ENCODE data around the gene GDF11. TPM values are rescaled to one million over a fixed set of nuclear protein-coding genes. Genes with fewer than 3 reads are reported as not detected.

Gene GDF11
- total RNA-seq, 1 donor from 2014 or later, result 14.2 TPM

DNA sequence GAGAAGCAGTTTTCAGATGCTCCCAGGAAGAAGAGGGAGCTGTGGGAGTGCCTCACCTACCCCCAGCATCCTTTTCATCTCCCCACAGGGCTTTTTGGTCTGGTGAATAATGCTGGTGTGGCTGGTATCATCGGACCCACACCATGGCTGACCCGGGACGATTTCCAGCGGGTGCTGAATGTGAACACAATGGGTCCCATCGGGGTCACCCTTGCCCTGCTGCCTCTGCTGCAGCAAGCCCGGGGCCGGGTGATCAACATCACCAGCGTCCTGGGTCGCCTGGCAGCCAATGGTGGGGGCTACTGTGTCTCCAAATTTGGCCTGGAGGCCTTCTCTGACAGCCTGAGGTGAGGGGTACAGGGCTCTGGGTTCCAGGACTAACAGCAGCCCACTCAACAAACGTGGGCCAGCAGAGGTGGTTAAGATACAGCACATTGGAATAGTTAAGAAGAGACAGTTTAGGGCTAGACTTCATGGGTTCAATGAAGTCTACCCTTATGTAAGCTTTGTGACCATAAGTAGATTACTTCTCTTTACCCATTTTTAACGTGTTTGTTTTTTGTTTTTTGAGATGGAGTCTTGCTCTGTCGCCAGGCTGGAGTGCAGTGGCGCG, 21.2 kb upstream of the GDF11 start:
- Mint-ChIP-seq H3K9me3 (no peaks in the 10 kb centered on the region), H3K27me3 (ENCODE audit: insufficient read depth) (peaks cover 1% of the 10 kb centered on the region), H3K4me1 (ENCODE audit: low read depth) (peaks cover 42% of the 10 kb centered on the region), H3K36me3 (ENCODE audit: low read depth) (peaks cover 17% of the 10 kb centered on the region), H3K4me3 (no peak overlapping the region), H3K27ac (no peak overlapping the region)
- DNase-seq (ENCODE audit: low spot score), result no peak
- intact Hi-C loops (cut with micrococcal nuclease), result no loop called here

DNA sequence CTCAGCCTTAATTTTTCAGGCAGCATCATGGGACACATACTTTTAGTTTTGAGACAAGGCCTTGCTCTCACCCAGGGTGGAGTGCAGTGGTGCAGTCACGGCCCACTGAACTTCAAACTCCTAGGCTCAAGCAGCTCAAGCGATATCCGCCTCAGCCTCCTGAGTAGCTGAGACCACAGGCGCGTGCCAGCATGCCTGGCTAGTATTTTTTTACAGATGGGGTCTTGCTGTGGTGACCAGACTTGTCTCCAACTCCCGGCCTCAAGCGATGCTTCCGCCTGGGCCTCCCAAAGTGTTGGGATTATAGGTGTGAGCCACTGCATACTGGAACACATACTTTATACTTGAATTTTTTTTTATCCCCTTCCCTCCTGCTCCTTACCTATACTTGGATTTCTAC, 20.0 kb upstream of the GDF11 start:
- intact Hi-C loops (cut with micrococcal nuclease), result no loop called here
- H3K4me1 Mint-ChIP-seq (ENCODE audit: low read depth), result peaks cover 41% of the 10 kb centered on the region
- H3K36me3 Mint-ChIP-seq (ENCODE audit: low read depth), result peaks cover 22% of the 10 kb centered on the region
- DNase-seq (ENCODE audit: low spot score), result no peak
- no peak overlapping the region for H3K27ac Mint-ChIP-seq
- H3K27me3 Mint-ChIP-seq (ENCODE audit: insufficient read depth), result peaks cover 1% of the 10 kb centered on the region
- no peaks in the 10 kb centered on the region for H3K9me3 Mint-ChIP-seq
- H3K4me3 Mint-ChIP-seq, result no peak overlapping the region

- peaks cover 22% of the 10 kb centered on the region for H3K36me3 Mint-ChIP-seq (ENCODE audit: low read depth)
- H3K4me3 Mint-ChIP-seq, result no peak overlapping the region
- peaks cover 1% of the 10 kb centered on the region for H3K27me3 Mint-ChIP-seq (ENCODE audit: insufficient read depth)
- no peak for DNase-seq (ENCODE audit: low spot score)
- no peaks in the 10 kb centered on the region for H3K9me3 Mint-ChIP-seq
- intact Hi-C loops (cut with micrococcal nuclease), result loop anchor here (1.0 kb wide), 1 partner anchor 14 kb away; no protein-coding TSS in a partner anchor
- peaks cover 33% of the 10 kb centered on the region for H3K4me1 Mint-ChIP-seq (ENCODE audit: low read depth)
- H3K27ac Mint-ChIP-seq, result no peak overlapping the region
Observed at GRCh38 chr12:55723516-55724225, 19.3 kb upstream of the GDF11 start.

DNA sequence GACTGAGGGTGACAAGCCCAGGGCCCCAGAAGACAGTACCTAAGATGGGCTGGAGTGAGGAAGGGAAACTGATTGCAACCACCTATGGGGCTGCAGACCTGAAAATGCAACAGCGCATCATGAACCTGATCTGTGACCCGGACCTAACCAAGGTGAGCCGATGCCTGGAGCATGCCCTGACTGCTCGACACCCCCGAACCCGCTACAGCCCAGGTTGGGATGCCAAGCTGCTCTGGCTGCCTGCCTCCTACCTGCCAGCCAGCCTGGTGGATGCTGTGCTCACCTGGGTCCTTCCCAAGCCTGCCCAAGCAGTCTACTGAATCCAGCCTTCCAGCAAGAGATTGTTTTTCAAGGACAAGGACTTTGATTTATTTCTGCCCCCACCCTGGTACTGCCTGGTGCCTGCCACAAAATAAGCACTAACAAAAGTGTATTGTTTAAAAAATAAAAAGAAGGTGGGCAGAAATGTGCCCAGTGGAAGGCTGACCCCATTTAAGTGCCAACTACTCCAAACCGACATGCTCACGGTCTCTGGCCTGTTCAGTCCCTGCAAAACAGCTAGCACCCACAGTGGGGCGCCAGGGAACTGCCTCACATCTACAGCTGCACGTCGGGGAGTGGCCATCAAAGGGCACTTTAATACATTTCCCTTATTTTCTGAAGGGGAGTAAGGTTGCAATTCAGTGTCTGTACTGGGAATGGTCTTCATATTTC, 18.5 kb upstream of the GDF11 start:
- H3K4me1 Mint-ChIP-seq (ENCODE audit: low read depth), result peaks cover 32% of the 10 kb centered on the region
- no peak overlapping the region for H3K27ac Mint-ChIP-seq
- peak; percentile 48 for DNase-seq (ENCODE audit: low spot score)
- no peaks in the 10 kb centered on the region for H3K9me3 Mint-ChIP-seq
- peaks cover 1% of the 10 kb centered on the region for H3K27me3 Mint-ChIP-seq (ENCODE audit: insufficient read depth)
- H3K4me3 Mint-ChIP-seq, result peak overlapping the region; percentile 54
- intact Hi-C loops (cut with micrococcal nuclease), result loop anchor here (1.0 kb wide), 1 partner anchor 13 kb away; no protein-coding TSS in a partner anchor
- peaks cover 22% of the 10 kb centered on the region for H3K36me3 Mint-ChIP-seq (ENCODE audit: low read depth)

GRCh38 chr12:55724940-55725309, 18.0 kb upstream of the GDF11 start:
- Mint-ChIP-seq H3K27ac (no peak overlapping the region), H3K9me3 (no peaks in the 10 kb centered on the region), H3K27me3 (ENCODE audit: insufficient read depth) (peaks cover 1% of the 10 kb centered on the region), H3K4me1 (ENCODE audit: low read depth) (peaks cover 38% of the 10 kb centered on the region), H3K4me3 (peak overlapping the region; percentile 54), H3K36me3 (ENCODE audit: low read depth) (peaks cover 22% of the 10 kb centered on the region)
- no peak for DNase-seq (ENCODE audit: low spot score)
- intact Hi-C loops (cut with micrococcal nuclease), result loop anchor here (1.0 kb wide), 1 partner anchor 12 kb away; no protein-coding TSS in a partner anchor

GRCh38 chr12:55725556-55725955, 17.4 kb upstream of the GDF11 start:
- H3K36me3 Mint-ChIP-seq (ENCODE audit: low read depth), result peaks cover 22% of the 10 kb centered on the region
- intact Hi-C loops (cut with micrococcal nuclease), result no loop called here
- no peak for DNase-seq (ENCODE audit: low spot score)
- peak overlapping the region; percentile 47 for H3K4me3 Mint-ChIP-seq
- H3K9me3 Mint-ChIP-seq, result no peaks in the 10 kb centered on the region
- H3K27ac Mint-ChIP-seq, result no peak overlapping the region
- peaks cover 1% of the 10 kb centered on the region for H3K27me3 Mint-ChIP-seq (ENCODE audit: insufficient read depth)
- peaks cover 44% of the 10 kb centered on the region for H3K4me1 Mint-ChIP-seq (ENCODE audit: low read depth)

GRCh38 chr12:55726971-55727370, 16.0 kb upstream of the GDF11 start:
- no peak for DNase-seq (ENCODE audit: low spot score)
- Mint-ChIP-seq H3K9me3 (no peaks in the 10 kb centered on the region), H3K36me3 (ENCODE audit: low read depth) (peaks cover 22% of the 10 kb centered on the region), H3K4me1 (ENCODE audit: low read depth) (peaks cover 48% of the 10 kb centered on the region), H3K4me3 (peak overlapping the region; percentile 81), H3K27ac (no peak overlapping the region), H3K27me3 (ENCODE audit: insufficient read depth) (peaks cover 1% of the 10 kb centered on the region)
- intact Hi-C loops (cut with micrococcal nuclease), result no loop called here

- DNase-seq (ENCODE audit: low spot score), result no peak
- Mint-ChIP-seq H3K27ac (peak overlapping the region; percentile 69), H3K9me3 (no peaks in the 10 kb centered on the region), H3K4me3 (peak overlapping the region; percentile 81), H3K27me3 (ENCODE audit: insufficient read depth) (peaks cover 1% of the 10 kb centered on the region), H3K36me3 (ENCODE audit: low read depth) (peaks cover 22% of the 10 kb centered on the region), H3K4me1 (ENCODE audit: low read depth) (peaks cover 48% of the 10 kb centered on the region)
- intact Hi-C loops (cut with micrococcal nuclease), result loop anchor here (2.0 kb wide), 2 partner anchors 15 to 89 kb away; partner anchors contain the start of genes GDF11 and SARNP
Observed at GRCh38 chr12:55727643-55728185, 15.2 kb upstream of the GDF11 start.

DNA sequence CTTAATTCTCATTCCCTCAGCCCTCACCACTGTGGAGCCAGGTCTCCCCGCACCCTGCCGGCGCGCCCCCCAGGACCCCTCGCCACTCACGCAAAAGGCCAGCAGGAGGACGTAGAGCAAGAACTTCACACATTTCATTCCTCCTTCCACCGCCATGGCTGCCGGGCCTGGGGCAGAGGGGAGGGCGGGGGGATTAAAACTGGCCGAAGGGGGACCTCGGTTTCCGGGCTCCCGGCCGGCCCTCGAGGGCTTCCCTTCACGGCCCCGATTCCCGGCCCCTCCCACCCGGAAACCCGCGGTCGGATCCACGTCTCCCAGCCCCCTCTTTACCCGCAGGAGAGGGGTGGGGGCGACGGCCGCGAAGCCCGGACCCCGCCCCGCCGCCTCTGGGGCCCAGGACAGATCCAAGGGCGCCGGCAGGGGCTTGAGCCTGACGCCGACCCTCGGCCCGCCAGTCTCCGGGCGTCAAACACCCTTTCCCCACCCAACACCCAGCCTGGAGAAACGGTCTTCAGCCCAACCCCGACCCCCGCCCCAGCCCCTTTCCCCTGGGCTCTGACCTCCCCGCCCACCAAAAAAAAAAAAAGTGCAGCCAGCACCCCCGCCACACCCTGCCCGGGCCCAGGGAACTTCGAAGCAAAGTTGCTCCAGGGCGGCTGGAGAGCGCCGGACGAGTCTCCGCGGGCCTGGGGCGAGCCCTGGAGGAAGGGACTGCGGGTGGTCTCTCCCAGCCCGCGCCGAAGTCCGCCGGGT, 14.6 kb upstream of the GDF11 start:
- intact Hi-C loops (cut with micrococcal nuclease), result loop anchor here (2.0 kb wide), 2 partner anchors 14 to 88 kb away; partner anchors contain the start of genes GDF11 and SARNP
- Mint-ChIP-seq H3K36me3 (ENCODE audit: low read depth) (peaks cover 22% of the 10 kb centered on the region), H3K4me3 (peak overlapping the region; percentile 81), H3K27ac (peak overlapping the region; percentile 69), H3K27me3 (ENCODE audit: insufficient read depth) (peaks cover 1% of the 10 kb centered on the region), H3K4me1 (ENCODE audit: low read depth) (peaks cover 48% of the 10 kb centered on the region), H3K9me3 (no peaks in the 10 kb centered on the region)
- DNase-seq (ENCODE audit: low spot score), result no peak

DNA sequence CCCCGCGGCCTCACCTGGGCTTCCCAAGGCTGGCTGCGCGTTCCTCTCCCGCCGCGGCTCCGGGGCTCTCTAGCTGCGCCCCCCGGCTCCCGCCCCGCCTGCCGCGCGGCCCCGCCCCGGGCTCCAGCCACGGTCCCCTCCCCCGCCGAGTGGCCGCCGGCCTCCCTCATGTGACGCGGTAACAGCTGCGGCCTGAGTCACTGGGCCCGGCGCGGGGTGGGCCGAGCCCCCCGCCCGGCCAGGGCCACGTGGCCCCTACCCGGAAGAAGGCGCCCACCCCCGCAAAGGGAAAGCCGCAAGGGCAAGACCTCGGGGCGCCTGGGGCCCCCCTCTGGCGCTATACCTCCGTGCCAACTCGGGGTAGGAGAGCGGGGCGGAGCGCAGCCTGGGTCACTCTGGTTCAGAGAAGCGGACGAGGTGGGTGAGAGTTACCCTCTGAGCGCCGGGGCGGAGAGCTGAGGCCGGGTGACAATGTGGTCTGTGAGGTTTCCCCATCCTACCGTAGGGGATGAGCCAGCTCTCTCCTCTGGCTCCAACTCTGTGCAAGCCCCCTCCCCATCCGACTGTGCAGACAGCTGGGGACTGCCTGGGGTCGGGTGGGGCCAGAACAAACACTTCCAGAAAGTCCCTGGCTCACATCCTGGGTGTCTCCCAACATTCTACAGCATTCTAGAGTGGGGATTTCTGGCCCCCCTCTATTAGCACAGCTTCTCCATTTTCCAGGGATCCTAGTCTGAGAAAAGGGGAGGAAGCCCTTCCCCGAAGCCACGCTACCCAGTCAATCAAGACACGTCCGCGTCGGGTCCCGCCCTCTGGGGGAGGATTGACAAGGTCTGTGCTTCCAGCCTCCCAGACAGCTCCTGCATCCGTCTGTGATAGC, 13.7 kb upstream of the GDF11 start, which contains the start of gene CD63:
TSS of gene CD63 (minus strand) at position 71 of the 880 bp plus-strand sequence. CDS start 668 bp downstream, outside the sequence.
- Mint-ChIP-seq H3K4me1 (ENCODE audit: low read depth) (peaks cover 48% of the 10 kb centered on the region), H3K4me3 (peak within 1 kb of the TSS; percentile 90), H3K27me3 (ENCODE audit: insufficient read depth) (peaks cover 1% of the 10 kb centered on the region), H3K9me3 (no peaks in the 10 kb centered on the region), H3K27ac (peak within 1 kb of the TSS; percentile 96), H3K36me3 (ENCODE audit: low read depth) (peaks cover 22% of the 10 kb centered on the region)
- intact Hi-C loops (cut with micrococcal nuclease), result loop anchor here (1.0 to 2.0 kb wide), 5 partner anchors 9 to 200 kb away; partner anchors contain the start of genes BLOC1S1, GDF11 and SARNP
- DNase-seq (ENCODE audit: low spot score), result peak; percentile 50

Measured in activated T-helper 1 cell treated with anti-CD3 and anti-CD28 coated beads, Interleukin-12 subunit alpha, Interleukin-12 subunit beta, Interleukin-2, Interleukin-4 antibody, amounts not matched to agents 30 ng/mL and 10 ng/mL and 1 ng/mL, durations not matched to agents 14 hours and 24 hours and 36 hours (primary cell).